A673 (cell line): ENCODE measurements around the gene LPCAT2. TPM values are rescaled to one million over a fixed set of nuclear protein-coding genes. Genes with fewer than 3 reads are reported as not detected.

ENCODE experiments used
- BruUV-seq: library from RNA; stranded (reverse); fragments of 400-500 nt; replicated peaks from 2 replicates; lab custom pipeline; 2021; lab: Mats Ljungman, UMichigan
- CTCF ChIA-PET: fragments of 300-600 bp; sonication (Branson Sonifier 250); formaldehyde crosslinking; loops from one replicate; lab custom pipeline; 2022; ENCODE audit warnings: antibody characterized with exemption; lab: Charles Lee
- POLR2A ChIA-PET: fragments of 300-600 bp; sonication (Branson Sonifier 250); formaldehyde crosslinking; loops from one replicate; lab custom pipeline; 2022; ENCODE audit warnings: antibody characterized with exemption; ENCODE audit not compliant: low non-redundant PET; lab: Charles Lee
- DNase-seq: peaks from one replicate; pipeline ENCODE4 v3.0.0-alpha.2; 2015; ENCODE audit warnings: low spot score
- H3K27ac ChIP-seq: fragments of 200-600 bp; sonication (generic); 2 replicates; pipeline ENCODE4 v1.5.1; 2016; ENCODE audit warnings: mixed run types, low read depth, mild to moderate bottlenecking, mixed read lengths, antibody characterized with exemption, low read length; ENCODE audit not compliant: poor library complexity, severe bottlenecking
- H3K27me3 ChIP-seq: fragments of 200-600 bp; sonication (generic); replicated peaks from 2 replicates; pipeline ENCODE4 v1.6.1; 2017; ENCODE audit warnings: mixed run types, low read depth, mild to moderate bottlenecking, mixed read lengths, antibody characterized with exemption, low read length; ENCODE audit not compliant: insufficient read depth, poor library complexity
- H3K36me3 ChIP-seq: fragments of 200-600 bp; sonication (generic); 2 replicates; pipeline ENCODE4 v1.6.1; 2016; ENCODE audit warnings: mixed run types, mild to moderate bottlenecking, mixed read lengths, antibody characterized with exemption, low read length; ENCODE audit not compliant: insufficient read depth, poor library complexity, severe bottlenecking
- H3K4me1 ChIP-seq: fragments of 200-600 bp; sonication (generic); 2 replicates; pipeline ENCODE4 v1.6.1; 2017; ENCODE audit warnings: mixed run types, mild to moderate bottlenecking, mixed read lengths, antibody characterized with exemption, low read length; ENCODE audit not compliant: insufficient read depth, poor library complexity, severe bottlenecking
- H3K4me3 ChIP-seq: fragments of 200-600 bp; sonication (generic); 2 replicates; pipeline ENCODE4 v1.5.1; 2016; ENCODE audit warnings: low read depth, mixed run types, mild to moderate bottlenecking, mixed read lengths, low read length; ENCODE audit not compliant: poor library complexity, severe bottlenecking
- H3K9me3 ChIP-seq: fragments of 200-600 bp; sonication (generic); 2 replicates; pipeline ENCODE4 v1.6.1; 2016; ENCODE audit warnings: mixed run types, low read depth, mild to moderate bottlenecking, mixed read lengths, antibody characterized with exemption, low read length; ENCODE audit not compliant: poor library complexity, severe bottlenecking
- EZH2 ChIP-seq: fragments of 200-600 bp; sonication (generic); IDR thresholded peaks from 2 replicates; pipeline ENCODE4 v1.6.1; 2017; ENCODE audit warnings: borderline replicate concordance, low read depth, mild to moderate bottlenecking, mixed read lengths, antibody characterized with exemption, low read length; ENCODE audit not compliant: poor library complexity, severe bottlenecking
- intact Hi-C: fragments of 100-400 bp; cut with micrococcal nuclease; formaldehyde crosslinking; loops from one replicate; pipeline ENCODE4 v1.10.0; 2022; ENCODE audit not compliant: unreplicated experiment
- total RNA-seq: library from RNA; stranded (reverse); gene quantifications from 2 replicates; pipeline ENCODE4 v1.2.3, GENCODE V29; 2021
- TF ChIP-seq, protein P1 (sequence below): fragments of 300-800, 200-600 bp; sonication (generic); conservative IDR thresholded peaks from 2 replicates; pipeline ENCODE4 v1.5.1; 2017; ENCODE audit warnings: low read depth, mild to moderate bottlenecking, antibody characterized with exemption, low read length, moderate library complexity, mixed read lengths

Gene LPCAT2
- total RNA-seq, 1 experiment from 2014 or later = 8.2 TPM

DNA sequence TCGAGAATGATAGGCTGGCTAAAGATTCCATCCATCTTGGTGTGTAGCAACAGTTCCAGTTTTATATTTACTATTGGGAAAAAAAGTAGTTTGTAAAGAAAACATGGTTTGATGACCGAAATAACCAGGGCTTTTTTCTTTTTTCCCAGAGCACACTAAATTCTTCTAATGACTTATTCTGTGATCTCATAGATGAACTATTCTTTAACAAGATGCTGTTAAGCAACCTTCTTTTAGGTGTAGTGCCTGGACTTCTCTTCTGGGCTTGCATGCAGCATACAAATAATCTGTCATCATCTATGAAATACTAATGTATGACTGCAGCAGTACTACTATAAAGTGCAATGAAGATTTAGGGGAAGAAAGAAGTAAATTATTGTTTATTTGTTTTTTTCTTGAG is 46.6 kb downstream of the LPCAT2 start:
- ChIA-PET CTCF (no interaction called here), POLR2A (no interaction called here)
- BruUV-seq = no TSS peak
- H3K9me3 ChIP-seq = no peaks in the 10 kb centered on the region
- no peak overlapping the region for H3K4me3 ChIP-seq
- H3K27ac ChIP-seq = no peak overlapping the region
- H3K36me3 ChIP-seq = no peaks in the 10 kb centered on the region
- DNase-seq = no peak
- H3K27me3 ChIP-seq = no peaks in the 10 kb centered on the region
- intact Hi-C loops = no loop called here
- H3K4me1 ChIP-seq = no peaks in the 10 kb centered on the region
- TF ChIP-seq, protein P1, sequence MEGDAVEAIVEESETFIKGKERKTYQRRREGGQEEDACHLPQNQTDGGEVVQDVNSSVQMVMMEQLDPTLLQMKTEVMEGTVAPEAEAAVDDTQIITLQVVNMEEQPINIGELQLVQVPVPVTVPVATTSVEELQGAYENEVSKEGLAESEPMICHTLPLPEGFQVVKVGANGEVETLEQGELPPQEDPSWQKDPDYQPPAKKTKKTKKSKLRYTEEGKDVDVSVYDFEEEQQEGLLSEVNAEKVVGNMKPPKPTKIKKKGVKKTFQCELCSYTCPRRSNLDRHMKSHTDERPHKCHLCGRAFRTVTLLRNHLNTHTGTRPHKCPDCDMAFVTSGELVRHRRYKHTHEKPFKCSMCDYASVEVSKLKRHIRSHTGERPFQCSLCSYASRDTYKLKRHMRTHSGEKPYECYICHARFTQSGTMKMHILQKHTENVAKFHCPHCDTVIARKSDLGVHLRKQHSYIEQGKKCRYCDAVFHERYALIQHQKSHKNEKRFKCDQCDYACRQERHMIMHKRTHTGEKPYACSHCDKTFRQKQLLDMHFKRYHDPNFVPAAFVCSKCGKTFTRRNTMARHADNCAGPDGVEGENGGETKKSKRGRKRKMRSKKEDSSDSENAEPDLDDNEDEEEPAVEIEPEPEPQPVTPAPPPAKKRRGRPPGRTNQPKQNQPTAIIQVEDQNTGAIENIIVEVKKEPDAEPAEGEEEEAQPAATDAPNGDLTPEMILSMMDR = no peak
- no peak for TF ChIP-seq EZH2

DNA sequence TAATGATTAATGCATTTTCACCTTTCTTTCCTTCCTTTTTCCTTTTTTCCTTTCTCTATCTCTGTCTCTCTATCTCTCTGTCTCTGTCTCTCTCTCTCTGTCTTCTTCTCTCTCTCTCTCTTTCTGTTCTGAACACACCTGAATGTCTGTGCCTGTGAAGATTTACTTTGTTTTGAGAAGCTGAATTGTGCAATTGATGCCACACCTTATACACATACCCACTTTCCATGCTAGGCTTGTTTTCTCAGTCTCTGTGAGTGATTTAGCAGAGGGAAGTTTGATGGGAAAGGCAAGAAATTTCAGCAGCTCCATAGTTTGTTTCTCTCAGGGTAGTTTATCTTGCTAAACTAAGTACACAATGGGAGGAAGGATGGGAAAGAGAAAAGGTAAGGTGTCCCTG is 48.3 kb downstream of the LPCAT2 start:
- intact Hi-C loops = no loop called here
- no peaks in the 10 kb centered on the region for H3K9me3 ChIP-seq
- no peaks in the 10 kb centered on the region for H3K27me3 ChIP-seq
- no peak for DNase-seq
- BruUV-seq = no TSS peak
- H3K27ac ChIP-seq = no peak overlapping the region
- CTCF ChIA-PET = no interaction called here
- TF ChIP-seq, protein P1 = no peak
- no peak for TF ChIP-seq EZH2
- H3K4me3 ChIP-seq = no peak overlapping the region
- H3K4me1 ChIP-seq = no peaks in the 10 kb centered on the region
- POLR2A ChIA-PET = no interaction called here
- H3K36me3 ChIP-seq = no peaks in the 10 kb centered on the region

DNA sequence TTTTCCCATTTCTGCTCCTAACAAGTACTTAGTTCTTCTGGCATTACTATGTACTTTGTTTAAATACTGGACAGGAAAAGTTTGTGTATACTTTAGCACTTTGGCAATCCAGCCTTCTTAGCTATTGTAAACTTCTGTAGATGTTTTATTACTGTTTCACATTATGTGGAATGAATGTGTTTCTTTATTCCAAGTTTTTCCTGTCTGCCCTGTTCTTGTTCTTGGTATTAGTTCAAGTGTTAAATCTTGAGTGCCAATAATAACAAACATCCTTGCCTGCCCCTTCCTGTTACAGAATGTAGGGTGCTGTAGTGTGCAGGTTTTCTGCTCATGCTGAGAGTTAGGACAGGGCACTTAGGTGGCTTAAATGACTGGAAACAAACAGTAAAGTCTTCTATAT is 50.4 kb downstream of the LPCAT2 start:
- H3K4me1 ChIP-seq = no peaks in the 10 kb centered on the region
- DNase-seq = no peak
- TF ChIP-seq, protein P1 = no peak
- no peak for TF ChIP-seq EZH2
- intact Hi-C loops = no loop called here
- BruUV-seq = no TSS peak
- H3K36me3 ChIP-seq = no peaks in the 10 kb centered on the region
- POLR2A ChIA-PET = no interaction called here
- no peak overlapping the region for H3K4me3 ChIP-seq
- no peaks in the 10 kb centered on the region for H3K27me3 ChIP-seq
- H3K9me3 ChIP-seq = no peaks in the 10 kb centered on the region
- CTCF ChIA-PET = no interaction called here
- H3K27ac ChIP-seq = no peak overlapping the region
